Spleen (tissue), 3 donors: ENCODE results near the gene SLC9A8.

Experiments used
- POLR2A ChIP-seq, 3 donors: fragments of 450-650 bp; IDR thresholded peaks; one replicate each; pipeline ENCODE4 v1.5.1; 2017; ENCODE audit warnings: antibody characterized with exemption in 3 of 3, mild to moderate bottlenecking in 1 of 3
- POLR2AphosphoS5 ChIP-seq, 3 donors: sonication (generic); formaldehyde crosslinking; IDR thresholded peaks; one replicate each; pipeline ENCODE4 v1.5.1; 2017; ENCODE audit warnings: antibody characterized with exemption in 3 of 3

GRCh38 chr20:49890471-49891361, 78.1 kb downstream of the SLC9A8 start:
- TF ChIP-seq POLR2AphosphoS5 (IDR thresholded peaks at IDR 0.05) (peak in 2 of 3 donors; percentile 43 to 69), POLR2A (IDR thresholded peaks at IDR 0.05) (no peak)
